ENCODE measurements around the gene CCDC146.
A peak's percentile ranks its signal among the peaks of the same experiment; 100 is the strongest.

CCDC146 gene

DNA sequence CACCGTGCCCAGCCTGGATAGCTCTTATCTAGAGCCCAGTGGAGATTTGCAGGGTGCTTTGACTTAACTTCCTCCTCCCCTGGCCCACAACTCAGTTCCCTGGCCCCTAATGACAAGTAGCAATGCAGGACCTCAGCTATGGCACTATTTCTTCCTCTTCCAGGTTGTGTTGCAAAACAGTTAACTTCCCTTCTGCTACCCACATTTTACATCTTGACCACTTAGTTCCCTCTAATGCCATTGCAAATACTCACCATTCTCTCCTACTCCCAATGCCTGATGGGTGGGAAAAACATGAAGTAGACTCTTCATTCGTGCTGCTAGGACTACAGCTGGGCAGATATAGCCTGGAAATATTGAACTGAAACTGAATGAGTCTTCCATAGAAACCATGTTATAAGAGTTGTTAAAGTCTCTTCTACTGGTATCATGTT, 116.3 kb downstream of the CCDC146 start:
- no peak for TF ChIP-seq EZH2 (IDR thresholded peaks at IDR 0.05; ENCODE audit: borderline replicate concordance, low read depth, low read length, severe bottlenecking)
- no peak for TF ChIP-seq CTCF (IDR thresholded peaks at IDR 0.05; ENCODE audit: borderline replicate concordance, extremely low read depth, low read length, poor library complexity, severe bottlenecking)

DNA sequence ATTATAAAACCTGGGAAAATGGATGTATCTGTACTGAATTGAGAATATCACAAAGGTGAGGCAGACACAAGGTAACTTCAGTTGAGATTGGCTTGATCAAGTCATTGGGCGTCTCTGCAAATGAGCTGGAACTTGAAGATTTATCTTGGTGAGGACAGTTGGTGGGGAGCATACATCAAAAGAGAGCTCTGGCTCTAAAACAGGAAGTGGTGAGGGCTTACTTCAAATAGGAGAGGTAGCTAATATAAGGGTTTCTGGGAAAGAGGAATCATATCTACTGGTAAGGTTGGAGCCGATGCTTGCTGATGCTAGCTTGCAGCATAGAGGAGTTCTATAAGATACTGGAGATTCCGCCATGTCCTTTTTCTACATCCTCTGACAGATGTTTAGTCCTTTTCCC, 117.1 kb downstream of the CCDC146 start:
- H3K27me3 ChIP-seq (ENCODE audit: insufficient read depth, low read length, poor library complexity), result no peaks in the 10 kb centered on the region
- no peak overlapping the region for H2AFZ ChIP-seq (ENCODE audit: low read depth, low read length)
- no peak overlapping the region for H3K4me3 ChIP-seq (ENCODE audit: low read depth in 1 of 2, low read length in 2 of 2)
- H3K4me1 ChIP-seq (ENCODE audit: insufficient read depth, low read length), result peaks cover 20% of the 10 kb centered on the region
- H3K9ac ChIP-seq (ENCODE audit: low read depth, low read length), result no peak overlapping the region
- no peaks in the 10 kb centered on the region for H3K9me3 ChIP-seq (ENCODE audit: insufficient read depth, low read length, severe bottlenecking)
- peak overlapping the region; percentile 70 for H3K27ac ChIP-seq (ENCODE audit: low read length)
- H3K79me2 ChIP-seq (ENCODE audit: insufficient read depth, low read length), result no peaks in the 10 kb centered on the region
- no peaks in the 10 kb centered on the region for H4K20me1 ChIP-seq (ENCODE audit: insufficient read depth, low read length)
- TF ChIP-seq EZH2 (IDR thresholded peaks at IDR 0.05; ENCODE audit: borderline replicate concordance, low read depth, low read length, severe bottlenecking) (no peak), CTCF (IDR thresholded peaks at IDR 0.05; ENCODE audit: borderline replicate concordance, extremely low read depth, low read length, poor library complexity, severe bottlenecking) (no peak)
- peaks cover 25% of the 10 kb centered on the region; the same call in 1 of the 2 replicates for H3K36me3 ChIP-seq (ENCODE audit: insufficient read depth, low read length)
- H3K4me2 ChIP-seq (ENCODE audit: insufficient read depth, low read length), result peak overlapping the region; percentile 17; the same call in 1 of the 2 replicates
- ATAC-seq (ENCODE audit: insufficient read depth, low read depth), result peak; percentile 98
- peak; percentile 56 for DNase-seq

More for the DNA sequence above, 116.3 kb downstream of the CCDC146 start:
- Histone ChIP-seq H3K4me3 (ENCODE audit: low read depth in 1 of 2, low read length in 2 of 2) (no peak overlapping the region), H3K9ac (ENCODE audit: low read depth, low read length) (no peak overlapping the region), H4K20me1 (ENCODE audit: insufficient read depth, low read length) (no peaks in the 10 kb centered on the region), H2AFZ (ENCODE audit: low read depth, low read length) (no peak overlapping the region), H3K4me2 (ENCODE audit: insufficient read depth, low read length) (no peak overlapping the region), H3K9me3 (ENCODE audit: insufficient read depth, low read length, severe bottlenecking) (no peaks in the 10 kb centered on the region), H3K27ac (ENCODE audit: low read length) (peak overlapping the region; percentile 70), H3K36me3 (ENCODE audit: insufficient read depth, low read length) (peaks cover 25% of the 10 kb centered on the region; the same call in 1 of the 2 replicates), H3K4me1 (ENCODE audit: insufficient read depth, low read length) (peaks cover 20% of the 10 kb centered on the region), H3K79me2 (ENCODE audit: insufficient read depth, low read length) (no peaks in the 10 kb centered on the region), H3K27me3 (ENCODE audit: insufficient read depth, low read length, poor library complexity) (no peaks in the 10 kb centered on the region)
- no peak for ATAC-seq (ENCODE audit: insufficient read depth, low read depth)
- no peak for DNase-seq

GRCh38 chr7:77242068-77242467, 119.7 kb downstream of the CCDC146 start:
- no peak for ATAC-seq (ENCODE audit: insufficient read depth, low read depth)
- Histone ChIP-seq H3K4me2 (ENCODE audit: insufficient read depth, low read length) (no peak overlapping the region), H3K27ac (ENCODE audit: low read length) (no peak overlapping the region)

More at GRCh38 chr7:77242068-77242467, 119.7 kb downstream of the CCDC146 start:
- no peaks in the 10 kb centered on the region for H3K27me3 ChIP-seq (ENCODE audit: insufficient read depth, low read length, poor library complexity)
- H3K9me3 ChIP-seq (ENCODE audit: insufficient read depth, low read length, severe bottlenecking), result no peaks in the 10 kb centered on the region
- H2AFZ ChIP-seq (ENCODE audit: low read depth, low read length), result no peak overlapping the region
- H3K4me3 ChIP-seq (ENCODE audit: low read depth in 1 of 2, low read length in 2 of 2), result no peak overlapping the region
- no peak for DNase-seq
- TF ChIP-seq EZH2 (IDR thresholded peaks at IDR 0.05; ENCODE audit: borderline replicate concordance, low read depth, low read length, severe bottlenecking) (no peak), CTCF (IDR thresholded peaks at IDR 0.05; ENCODE audit: borderline replicate concordance, extremely low read depth, low read length, poor library complexity, severe bottlenecking) (no peak)
- no peaks in the 10 kb centered on the region for H4K20me1 ChIP-seq (ENCODE audit: insufficient read depth, low read length)
- no peaks in the 10 kb centered on the region for H3K79me2 ChIP-seq (ENCODE audit: insufficient read depth, low read length)
- H3K9ac ChIP-seq (ENCODE audit: low read depth, low read length), result no peak overlapping the region
- peaks cover 20% of the 10 kb centered on the region for H3K4me1 ChIP-seq (ENCODE audit: insufficient read depth, low read length)
- H3K36me3 ChIP-seq (ENCODE audit: insufficient read depth, low read length), result peaks cover 22% of the 10 kb centered on the region; the same call in 1 of the 2 replicates
